ENCODE data around the gene PPIA.

GRCh38 chr7:44847509-44847919, 51.0 kb downstream of the PPIA start:
- TF ChIP-seq ZNF274 (IDR thresholded peaks at IDR 0.05; ENCODE audit: low read depth, low read length) (no peak), YY1 (IDR thresholded peaks at IDR 0.05; ENCODE audit: insufficient read depth, insufficient read length) (no peak), SUZ12 (IDR thresholded peaks at IDR 0.05; ENCODE audit: extremely low read depth, insufficient read depth, insufficient read length) (no peak)

Data from NT2/D1 (cell line).